ENCODE results near the gene BDKRB1.
A peak's percentile ranks its signal among the peaks of the same experiment; 100 is the strongest.

BDKRB1 gene

GRCh38 chr14:96255501-96256366, at the start of gene BDKRB1:
BDKRB1 (plus strand) TSS chr14:96256210; CDS start chr14:96263683, 7,473 bp downstream.
- DNase-seq: no peak

- no peak for DNase-seq
Measured at GRCh38 chr14:96206461-96206860, 49.5 kb upstream of the BDKRB1 start.

GRCh38 chr14:96207686-96208085, 48.3 kb upstream of the BDKRB1 start:
- DNase-seq: no peak

GRCh38 chr14:96208739-96209138, 47.3 kb upstream of the BDKRB1 start:
- no peak for DNase-seq

GRCh38 chr14:96212140-96212539, 43.9 kb upstream of the BDKRB1 start:
- no peak for DNase-seq

GRCh38 chr14:96212896-96213295, 43.1 kb upstream of the BDKRB1 start:
- DNase-seq: no peak

GRCh38 chr14:96213871-96214465, 42.0 kb upstream of the BDKRB1 start:
- DNase-seq: no peak

- no peak for DNase-seq
Measured at GRCh38 chr14:96214793-96215192, 41.2 kb upstream of the BDKRB1 start.

- no peak for DNase-seq
Measured at GRCh38 chr14:96215452-96216244, 40.4 kb upstream of the BDKRB1 start.

- DNase-seq: no peak
Measured at GRCh38 chr14:96216627-96217026, 39.4 kb upstream of the BDKRB1 start.

GRCh38 chr14:96217376-96217913, 38.6 kb upstream of the BDKRB1 start:
- no peak for DNase-seq

- DNase-seq: no peak
Measured at GRCh38 chr14:96221109-96221650, 34.8 kb upstream of the BDKRB1 start.

- peak; percentile 56 for DNase-seq
Measured at GRCh38 chr14:96221841-96222240, 34.2 kb upstream of the BDKRB1 start.

GRCh38 chr14:96224480-96225096, 31.4 kb upstream of the BDKRB1 start:
- DNase-seq: no peak

GRCh38 chr14:96225213-96225612, 30.8 kb upstream of the BDKRB1 start:
- no peak for DNase-seq

GRCh38 chr14:96225745-96226151, 30.3 kb upstream of the BDKRB1 start:
- no peak for DNase-seq

- no peak for DNase-seq
Measured at GRCh38 chr14:96227428-96227827, 28.6 kb upstream of the BDKRB1 start.

- DNase-seq: no peak
Measured at GRCh38 chr14:96229315-96229714, 26.7 kb upstream of the BDKRB1 start.

- no peak for DNase-seq
Measured at GRCh38 chr14:96231056-96231455, 25.0 kb upstream of the BDKRB1 start.

- no peak for DNase-seq
Measured at GRCh38 chr14:96231526-96232130, 24.4 kb upstream of the BDKRB1 start.

- DNase-seq: no peak
Measured at GRCh38 chr14:96232506-96232905, 23.5 kb upstream of the BDKRB1 start.

GRCh38 chr14:96233661-96234060, 22.3 kb upstream of the BDKRB1 start:
- no peak for DNase-seq
